Occipital lobe (tissue), 2 donors: ENCODE measurements around the gene TMEM61. TPM values are rescaled to one million over a fixed set of nuclear protein-coding genes. Genes with fewer than 3 reads are reported as not detected.

Experiments
- DNase-seq: peaks from one replicate; lab custom pipeline; 2025; lab: John Stamatoyannopoulos, UW
- total RNA-seq: library from RNA; depleted of rRNA; stranded (reverse); fragments of >200 nt; gene quantifications from one replicate; pipeline ENCODE4 v1.2.3, GENCODE V29; 2014

The TMEM61 gene
- total RNA-seq, 1 donor from 2014 or later = 0.16 TPM

DNA sequence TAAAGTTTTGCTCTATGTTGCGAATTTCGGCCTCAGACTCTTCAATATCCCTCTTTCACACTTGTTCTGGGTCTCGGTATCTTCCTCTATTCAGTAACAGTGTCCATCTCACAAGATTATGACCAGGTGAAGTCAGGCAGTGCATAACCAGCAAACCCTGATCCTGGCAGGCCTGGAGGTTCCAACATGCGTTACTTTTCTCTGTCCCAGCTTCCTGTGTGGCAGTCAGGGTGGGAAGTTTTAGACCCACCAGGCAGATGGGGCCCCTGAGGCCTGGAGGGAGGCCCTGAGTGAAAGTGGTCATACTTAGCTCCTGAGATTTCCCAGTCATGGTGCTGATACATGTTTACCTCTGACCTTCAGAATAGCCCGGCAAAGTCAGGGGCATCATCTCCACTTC, 5.1 kb downstream of the TMEM61 start:
- DNase-seq = no peak

DNA sequence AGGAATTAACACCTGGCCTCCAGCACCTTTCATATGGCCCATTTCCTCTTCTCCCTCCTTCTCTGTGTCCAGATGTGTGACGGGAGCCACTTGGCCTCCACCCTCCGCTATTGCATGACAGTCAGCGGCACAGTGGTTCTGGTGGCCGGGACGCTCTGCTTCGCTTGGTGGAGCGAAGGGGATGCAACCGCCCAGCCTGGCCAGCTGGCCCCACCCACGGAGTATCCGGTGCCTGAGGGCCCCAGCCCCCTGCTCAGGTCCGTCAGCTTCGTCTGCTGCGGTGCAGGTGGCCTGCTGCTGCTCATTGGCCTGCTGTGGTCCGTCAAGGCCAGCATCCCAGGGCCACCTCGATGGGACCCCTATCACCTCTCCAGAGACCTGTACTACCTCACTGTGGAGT, 5.6 kb downstream of the TMEM61 start:
- no peak for DNase-seq

DNA sequence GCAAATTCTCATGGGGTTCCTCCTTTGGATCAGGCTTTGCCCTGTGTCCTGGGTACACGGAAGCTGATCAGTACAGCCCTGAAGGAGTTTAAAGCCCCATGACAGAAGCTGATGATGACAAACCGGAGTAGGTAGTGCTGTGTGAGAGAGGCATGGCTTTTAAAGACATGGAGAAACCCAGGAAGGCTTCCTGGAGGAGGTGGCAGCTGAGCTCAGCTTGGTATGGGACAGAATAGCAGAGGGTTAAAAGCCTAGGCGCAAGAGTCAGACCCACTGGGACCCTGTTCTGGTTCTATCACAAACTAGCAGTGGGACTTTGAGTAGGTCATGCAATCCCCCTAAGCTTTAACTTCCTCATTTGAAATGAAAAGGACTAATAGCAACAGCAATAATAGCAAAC, 6.1 kb downstream of the TMEM61 start:
- no peak for DNase-seq

DNA sequence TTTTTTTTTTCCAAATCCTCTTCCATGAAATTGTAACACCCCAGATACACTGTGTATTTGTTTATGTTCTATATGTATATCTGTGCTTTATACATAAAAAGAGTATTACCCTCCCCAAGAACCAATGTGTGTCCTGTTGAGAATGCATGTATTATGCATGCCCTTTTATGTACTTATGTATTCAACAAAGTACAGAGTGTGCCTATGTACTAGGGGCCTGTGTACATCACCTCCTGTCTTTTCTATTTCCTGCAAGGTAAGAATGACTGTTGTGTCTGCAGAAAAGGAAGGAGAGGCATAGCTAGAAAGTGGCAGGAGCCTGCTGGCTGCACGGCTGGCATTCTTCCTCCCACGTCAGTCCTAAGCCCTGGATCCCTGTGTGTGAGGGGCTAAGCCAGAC, 7.0 kb downstream of the TMEM61 start:
- DNase-seq = no peak

DNA sequence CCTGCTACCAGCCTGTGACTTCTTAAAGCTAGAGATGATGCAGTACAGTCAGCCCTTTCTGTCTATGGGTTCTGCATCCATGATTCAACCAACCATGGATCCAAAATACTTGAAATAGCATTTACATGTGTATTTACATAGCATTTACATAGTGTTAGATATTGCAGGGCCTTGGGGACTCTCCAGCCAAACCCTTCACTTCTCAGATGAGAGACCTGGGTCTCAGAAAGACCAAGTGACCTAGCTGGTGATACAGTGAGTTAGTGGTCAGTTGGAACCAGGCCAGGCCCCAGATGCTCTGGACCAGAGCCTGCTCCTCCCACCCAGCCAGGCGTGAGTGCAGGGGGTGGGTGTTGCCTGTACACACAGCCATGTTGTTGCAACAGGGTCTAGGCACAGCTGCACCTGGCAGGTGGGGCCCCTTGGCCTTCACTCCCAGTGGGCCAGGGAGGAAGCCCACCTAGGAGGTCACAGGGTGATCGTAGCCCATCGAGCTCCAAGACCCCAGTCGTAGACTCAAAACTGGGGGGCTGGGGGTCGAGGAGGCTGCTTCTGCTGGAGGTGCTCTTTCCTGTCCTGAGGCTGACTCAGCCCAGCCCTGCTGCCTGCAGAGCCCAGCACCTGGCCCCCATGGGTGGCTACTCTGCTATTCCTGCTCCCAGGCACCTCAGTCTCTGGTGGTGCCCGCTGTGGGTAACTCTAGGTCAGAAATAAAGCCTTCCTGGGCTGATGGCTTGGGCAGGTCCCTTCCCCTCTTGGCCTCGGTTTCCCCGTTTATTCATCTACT, 7.7 kb downstream of the TMEM61 start:
- no peak for DNase-seq

DNA sequence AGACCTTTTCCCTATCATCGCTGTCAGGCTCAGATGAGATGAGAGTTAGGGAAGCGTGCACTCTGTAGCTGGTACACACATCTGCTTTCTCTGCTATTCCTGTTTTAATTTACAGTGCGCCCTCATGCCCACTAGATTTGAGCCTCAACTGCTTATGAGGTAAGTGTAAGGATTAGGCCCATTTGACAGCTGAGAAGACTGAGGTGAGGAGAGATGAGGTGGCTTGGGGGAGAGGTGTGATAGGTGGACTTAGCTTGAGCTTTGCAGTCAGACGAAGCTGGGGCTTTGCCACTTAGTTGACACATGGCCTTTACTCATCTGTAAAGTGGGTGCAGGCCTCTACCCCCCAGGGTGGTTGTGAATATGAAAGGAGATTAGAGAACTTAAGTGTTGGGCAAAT, 8.5 kb downstream of the TMEM61 start:
- no peak for DNase-seq

DNA sequence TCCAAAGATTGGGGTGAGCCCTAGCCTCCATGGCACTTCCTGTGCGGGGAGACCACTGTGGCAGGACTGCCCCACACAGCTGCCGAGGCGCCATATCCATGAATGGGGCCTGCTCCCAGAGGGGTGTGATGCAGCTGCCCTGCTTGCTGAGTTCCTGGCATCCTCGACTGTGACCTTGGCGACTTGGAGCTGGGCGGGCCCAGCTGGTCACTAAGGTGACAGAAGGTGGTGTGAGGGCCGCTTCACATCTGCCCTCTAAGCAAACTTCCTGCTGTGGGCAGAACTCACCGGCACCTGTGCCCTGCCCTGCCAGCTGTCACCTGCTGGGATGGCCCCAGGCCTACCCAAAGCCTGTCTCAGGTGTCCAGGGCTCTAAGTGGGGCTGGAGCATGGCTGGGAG, 9.0 kb downstream of the TMEM61 start:
- no peak for DNase-seq

DNA sequence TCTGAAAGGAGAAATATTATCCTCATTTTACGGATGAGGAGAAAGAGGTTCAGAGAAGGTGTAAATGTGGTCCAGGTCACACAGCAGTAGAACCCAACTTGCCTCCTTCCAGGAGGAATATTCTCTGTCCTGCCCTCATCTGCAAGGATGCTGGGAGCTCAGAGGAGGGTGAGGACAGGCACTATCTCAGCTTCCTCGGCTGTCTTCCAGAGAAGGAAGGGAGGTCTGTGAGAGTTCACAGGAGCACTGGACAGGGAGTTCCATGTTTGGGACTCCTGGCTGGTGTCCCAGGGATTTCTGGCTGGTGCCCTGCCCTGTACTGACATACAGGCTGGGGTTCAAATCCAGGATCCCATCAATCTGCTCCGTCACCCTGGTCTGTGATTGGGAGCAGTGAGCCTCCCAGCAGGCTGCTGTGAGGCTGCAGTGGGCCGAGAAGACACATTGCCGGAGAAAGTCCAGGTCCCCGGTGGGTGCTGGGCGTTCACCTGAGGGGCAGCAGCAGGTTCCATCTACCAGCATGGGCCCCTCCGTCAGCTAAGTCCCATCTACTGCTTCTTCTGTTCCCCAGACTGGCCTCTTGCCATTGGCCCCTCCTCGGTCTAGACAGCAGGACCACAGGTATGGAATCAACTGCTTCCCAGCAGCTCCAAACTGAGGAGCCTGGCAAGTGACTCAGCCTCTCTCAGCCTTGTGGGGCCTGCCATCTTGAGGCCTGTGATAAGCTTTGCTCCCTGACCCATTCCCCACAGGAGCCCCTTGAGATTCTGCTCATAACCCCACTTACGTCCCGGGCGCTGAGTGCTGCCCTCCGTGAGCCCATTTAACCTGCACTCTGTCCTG, 9.8 kb downstream of the TMEM61 start:
- DNase-seq = no peak

DNA sequence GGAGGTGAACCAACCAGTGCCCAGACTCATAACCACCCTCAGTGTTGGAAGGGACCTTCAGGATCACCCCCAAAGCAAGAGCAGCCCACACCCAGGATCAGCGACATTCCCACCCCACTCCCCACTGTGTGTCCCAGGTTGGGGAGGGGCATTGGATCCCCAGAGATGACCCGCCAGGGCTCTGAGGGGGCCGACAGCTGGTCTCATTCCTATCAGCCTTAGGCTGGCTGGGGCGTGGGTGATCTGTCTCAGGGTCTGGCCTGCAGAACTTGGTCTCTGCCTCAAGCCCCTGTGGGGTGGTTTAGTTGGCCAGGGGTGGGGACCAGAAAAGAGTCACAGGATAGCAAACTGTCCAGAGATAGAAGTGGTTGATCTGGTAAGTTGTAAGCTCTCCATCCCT, 10.5 kb downstream of the TMEM61 start:
- no peak for DNase-seq

DNA sequence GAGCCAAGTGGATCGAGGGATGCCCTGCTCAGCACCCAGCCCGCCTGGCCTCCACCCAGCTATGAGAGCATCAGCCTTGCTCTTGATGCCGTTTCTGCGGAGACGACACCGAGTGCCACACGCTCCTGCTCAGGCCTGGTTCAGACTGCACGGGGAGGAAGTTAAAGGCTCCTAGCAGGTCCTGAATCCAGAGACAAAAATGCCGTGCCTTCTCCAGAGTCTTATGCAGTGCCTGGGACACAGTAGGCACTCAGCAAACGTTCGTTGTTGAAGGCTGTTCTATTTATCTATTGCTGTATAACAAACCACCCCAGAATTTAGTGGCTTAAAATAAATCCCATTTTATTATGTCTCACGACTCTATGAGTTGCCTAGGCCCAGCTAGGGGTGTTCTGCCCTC, 11.5 kb downstream of the TMEM61 start:
- DNase-seq = no peak

DNA sequence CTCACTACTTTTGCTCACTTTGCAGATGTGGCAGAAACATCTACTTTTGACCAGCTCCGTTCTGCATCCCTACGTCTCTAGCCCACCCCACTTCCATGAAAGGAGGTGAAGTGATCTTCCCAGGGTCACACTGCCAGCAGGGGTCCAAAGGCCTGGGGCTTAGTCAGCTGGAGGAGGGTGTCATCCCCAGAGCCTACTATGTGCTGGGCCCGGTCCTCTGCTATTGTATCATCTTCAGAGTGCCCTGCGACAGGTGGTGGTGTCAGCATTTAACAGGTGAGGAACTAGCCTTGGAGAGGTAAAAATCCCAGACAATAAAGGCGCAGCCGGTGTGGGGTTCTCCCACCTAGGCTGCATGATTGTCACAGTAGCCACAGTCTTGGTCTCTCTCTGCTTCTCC, 12.7 kb downstream of the TMEM61 start:
- no peak for DNase-seq

DNA sequence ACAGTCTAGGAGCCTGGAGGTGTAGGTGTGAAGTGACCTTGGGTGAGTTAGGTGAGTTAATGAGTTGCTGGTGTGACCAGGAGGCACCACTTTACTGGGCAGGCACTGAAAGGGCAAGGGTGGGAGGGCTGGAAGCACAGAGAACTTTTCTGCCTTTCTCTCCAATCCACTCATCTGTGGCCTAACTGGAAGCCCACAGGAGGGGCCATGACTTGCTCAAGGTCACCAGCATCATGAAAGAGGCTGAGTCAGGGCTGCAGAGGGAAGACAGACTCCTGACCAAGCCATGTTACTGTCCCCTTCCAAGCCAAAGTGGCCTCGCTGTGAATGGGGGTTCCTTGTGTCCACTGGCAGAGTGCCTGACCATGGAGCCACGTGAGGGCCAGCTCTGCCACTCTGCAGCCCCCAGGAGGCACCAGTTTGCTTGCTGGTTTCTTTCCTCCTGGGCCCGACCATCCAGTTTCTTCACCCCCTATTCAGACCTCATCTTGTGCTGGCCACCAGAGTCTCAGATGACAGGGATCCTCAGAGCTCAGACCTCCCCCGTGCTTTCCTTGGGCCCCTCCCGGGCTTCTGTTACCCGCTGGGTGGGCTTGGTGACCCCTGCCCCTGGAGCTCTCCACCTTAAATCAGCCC, 14.0 kb downstream of the TMEM61 start:
- no peak for DNase-seq

DNA sequence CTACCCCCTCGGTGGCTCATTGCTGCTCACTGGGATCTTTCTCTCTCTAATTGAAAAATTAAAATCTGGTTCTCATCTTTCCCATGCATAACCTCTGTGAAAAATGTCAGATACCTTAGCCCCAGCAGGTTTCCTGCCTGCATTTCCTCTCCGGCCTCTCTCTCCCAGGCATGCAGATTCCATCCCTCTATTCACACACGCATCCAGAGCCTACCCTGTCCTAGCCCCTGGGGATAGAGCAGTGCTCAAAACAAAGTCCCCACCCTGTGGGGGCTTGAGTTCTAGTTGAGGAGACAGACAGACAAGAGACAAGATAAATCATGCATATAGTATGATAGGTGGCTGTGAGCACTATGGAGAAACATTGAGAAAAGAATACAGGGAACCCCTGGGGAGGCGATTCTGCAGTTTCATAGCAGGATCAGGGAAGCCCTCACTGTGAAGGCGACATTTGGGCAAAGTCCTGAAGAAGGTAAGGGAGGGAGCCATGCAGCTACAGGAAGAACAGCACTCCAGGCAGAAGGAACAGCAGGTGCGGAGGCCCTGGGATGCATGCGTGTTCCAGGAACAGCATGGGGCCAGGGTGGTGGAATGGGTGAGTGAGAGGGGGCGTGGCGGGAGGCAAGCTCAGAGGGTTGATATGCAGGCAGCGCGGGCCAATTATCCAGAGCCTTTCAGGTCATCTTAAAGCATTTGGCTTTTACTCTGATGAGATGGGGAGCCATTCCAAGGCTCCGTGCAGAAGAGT, 14.8 kb downstream of the TMEM61 start:
- no peak for DNase-seq

DNA sequence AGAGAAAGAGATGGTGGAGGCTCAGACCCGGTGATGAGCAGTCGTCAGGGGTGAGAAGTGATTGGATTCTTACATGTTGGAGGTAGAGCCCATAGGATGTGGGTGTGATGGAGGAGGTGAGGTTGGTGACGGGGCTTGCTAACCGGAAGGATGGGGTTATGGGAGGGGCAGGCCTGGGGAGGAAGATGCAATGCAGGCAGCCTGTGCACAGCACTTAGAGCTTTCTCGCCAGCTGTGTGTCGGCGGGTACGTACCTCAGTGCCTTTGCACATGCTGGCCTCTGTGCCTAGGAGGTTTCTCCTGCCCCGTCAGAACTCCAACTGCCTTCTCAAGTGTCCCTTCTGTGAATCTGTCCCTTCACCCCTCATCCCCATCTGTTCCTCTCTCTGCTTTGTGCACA, 15.4 kb downstream of the TMEM61 start:
- no peak for DNase-seq

DNA sequence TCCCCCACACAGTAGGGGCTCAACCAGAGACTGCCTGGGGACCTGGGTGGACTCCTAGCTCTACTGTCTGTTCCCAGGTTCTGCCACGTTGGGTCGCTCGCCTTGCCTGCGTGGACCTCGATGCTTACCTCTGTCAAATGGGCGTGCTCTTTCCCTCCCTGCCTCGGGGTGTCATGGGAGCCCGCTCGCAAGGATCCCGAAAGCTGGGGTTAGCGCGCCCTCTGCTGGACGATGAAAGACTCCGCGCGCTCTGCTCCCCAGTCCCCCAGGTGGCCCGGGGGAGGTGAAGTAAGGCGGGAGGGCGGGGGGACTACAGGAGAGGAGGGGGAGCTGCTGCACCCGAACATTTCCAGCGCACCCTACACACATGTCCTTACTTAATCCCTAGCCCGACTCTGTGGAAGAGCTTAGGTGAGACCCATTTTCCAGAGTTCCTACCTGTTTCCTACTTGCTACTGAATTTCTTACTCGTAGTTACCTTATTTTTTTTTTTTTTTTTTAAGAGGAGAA, 16.0 kb downstream of the TMEM61 start:
- peak; percentile 6 for DNase-seq

DNA sequence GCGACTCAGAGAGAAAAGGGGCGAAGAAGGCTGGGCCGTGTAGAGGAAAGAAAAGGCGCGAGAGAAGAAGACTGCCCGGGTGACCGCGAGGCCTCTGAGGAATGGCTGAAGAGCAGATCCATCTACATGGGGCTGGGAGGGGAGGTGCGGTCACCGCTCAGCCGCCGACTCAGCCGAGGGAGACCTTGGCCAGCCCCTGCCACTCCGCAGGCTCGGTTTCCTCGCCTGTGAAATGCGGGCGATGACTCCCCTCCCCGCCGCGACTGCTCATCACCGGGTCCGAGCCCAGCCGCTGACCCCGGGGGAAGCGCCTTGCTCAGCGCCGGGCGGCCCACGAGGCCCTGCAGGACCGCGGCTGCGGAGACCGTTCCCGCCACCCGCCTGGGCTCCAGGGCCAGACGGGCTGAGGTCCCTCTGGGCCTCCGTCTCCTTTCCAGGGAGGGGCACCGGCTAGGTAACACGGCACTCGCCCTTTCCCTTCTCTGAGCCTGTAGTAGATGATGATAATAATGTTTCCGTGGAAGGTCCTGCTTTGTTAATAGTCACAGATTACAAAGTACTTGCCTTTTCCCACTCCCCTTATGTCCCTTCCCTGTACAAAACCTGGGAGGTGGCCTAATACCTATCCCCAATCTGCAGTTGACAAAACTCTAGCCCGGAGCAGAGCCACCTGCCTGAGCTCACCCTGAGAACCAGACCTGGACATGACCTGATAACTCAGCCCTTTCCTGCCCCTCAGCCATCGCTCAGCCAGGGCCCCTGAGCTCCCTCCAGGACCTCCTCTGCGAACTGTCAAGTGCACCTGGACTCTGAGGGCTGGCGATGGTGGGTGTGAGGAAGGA, 16.7 kb downstream of the TMEM61 start:
- no peak for DNase-seq

DNA sequence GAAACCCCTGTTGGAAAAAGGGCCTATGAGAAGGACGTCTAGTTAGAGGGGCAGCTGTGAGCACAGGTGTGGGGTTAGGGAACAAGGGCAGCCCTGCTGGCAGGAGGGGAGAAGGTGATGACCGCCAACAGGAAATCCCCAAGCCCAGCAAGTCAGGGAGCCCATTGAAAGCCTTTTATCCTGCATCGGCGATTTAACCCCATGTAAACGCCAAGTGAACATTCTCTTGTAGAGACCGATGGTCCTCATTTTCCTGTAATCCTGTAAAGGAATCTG, 17.2 kb downstream of the TMEM61 start:
- DNase-seq = no peak

DNA sequence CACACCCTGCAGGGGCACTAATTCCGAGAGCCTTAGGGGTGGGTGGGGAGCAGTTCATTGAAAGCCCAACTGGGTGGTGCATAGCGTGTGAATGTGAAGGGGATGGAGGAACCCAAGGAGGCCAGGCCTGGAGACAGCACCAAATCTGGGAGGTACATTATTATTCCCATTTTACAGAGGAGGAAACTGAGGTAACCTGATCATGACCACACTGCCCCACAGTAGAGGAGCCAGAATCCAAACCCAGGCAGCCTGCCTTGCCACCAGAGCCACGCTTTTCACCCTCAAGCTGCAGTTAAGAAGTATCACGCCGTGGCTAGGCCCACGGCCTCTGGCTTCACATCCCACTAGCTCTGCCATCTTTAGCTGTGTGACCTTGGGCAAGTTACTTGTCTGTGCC, 17.7 kb downstream of the TMEM61 start:
- DNase-seq = no peak

DNA sequence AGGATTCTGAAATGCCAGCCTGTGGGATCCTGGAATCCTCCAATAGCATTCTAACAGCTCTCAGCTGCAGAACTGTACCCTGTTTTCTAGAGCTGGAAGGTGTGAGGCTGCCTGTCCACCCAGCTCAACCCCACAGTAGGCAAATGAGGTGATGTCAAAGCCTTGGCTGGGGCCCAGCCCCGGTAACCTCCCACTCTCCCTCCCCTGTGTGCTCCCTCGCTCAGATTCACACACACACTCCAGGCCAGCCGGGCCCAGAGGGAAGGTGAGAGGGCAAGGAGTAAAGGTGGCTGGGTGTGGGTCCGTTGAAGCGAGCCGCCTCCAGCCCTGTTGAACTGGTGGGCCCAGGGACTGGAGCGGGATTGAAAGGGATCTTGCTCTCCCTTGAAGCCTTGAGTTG, 18.2 kb downstream of the TMEM61 start, which contains the start of gene BSND:
Gene BSND, plus strand, starts transcription at position 257 of the 400 bp plus-strand sequence. CDS start 254 bp downstream, outside the sequence.
- DNase-seq = no peak
